Right lobe of liver (tissue), 4 donors: Measurements from ENCODE around the gene MB21D2.

Experiments
- POLR2A ChIP-seq: fragments of 450-650 bp; IDR thresholded peaks from one replicate; pipeline ENCODE4 v1.6.1; 2017; ENCODE audit warnings: antibody characterized with exemption, mild to moderate bottlenecking
- TF ChIP-seq, protein P1 (sequence below), 4 donors: fragments of 200-600 bp in 3 of 4; fragments of 450-650 bp in 1 of 4; IDR thresholded peaks; one replicate each; pipeline versions ENCODE4 v1.5.1 to v1.8.0; 2016 to 2022; ENCODE audit warnings: antibody characterized with exemption in 4 of 4, mild to moderate bottlenecking in 2 of 4
- donor health status: DM: no; HTN: no; CAD: no.
- donor health status: DM: no; HTN: no; CAD: no.
- donor health status: DM: no; HTN: yes; CAD: no.

GRCh38 chr3:192830291-192831110 lies 87.2 kb downstream of the MB21D2 start:
- TF ChIP-seq, protein P1, sequence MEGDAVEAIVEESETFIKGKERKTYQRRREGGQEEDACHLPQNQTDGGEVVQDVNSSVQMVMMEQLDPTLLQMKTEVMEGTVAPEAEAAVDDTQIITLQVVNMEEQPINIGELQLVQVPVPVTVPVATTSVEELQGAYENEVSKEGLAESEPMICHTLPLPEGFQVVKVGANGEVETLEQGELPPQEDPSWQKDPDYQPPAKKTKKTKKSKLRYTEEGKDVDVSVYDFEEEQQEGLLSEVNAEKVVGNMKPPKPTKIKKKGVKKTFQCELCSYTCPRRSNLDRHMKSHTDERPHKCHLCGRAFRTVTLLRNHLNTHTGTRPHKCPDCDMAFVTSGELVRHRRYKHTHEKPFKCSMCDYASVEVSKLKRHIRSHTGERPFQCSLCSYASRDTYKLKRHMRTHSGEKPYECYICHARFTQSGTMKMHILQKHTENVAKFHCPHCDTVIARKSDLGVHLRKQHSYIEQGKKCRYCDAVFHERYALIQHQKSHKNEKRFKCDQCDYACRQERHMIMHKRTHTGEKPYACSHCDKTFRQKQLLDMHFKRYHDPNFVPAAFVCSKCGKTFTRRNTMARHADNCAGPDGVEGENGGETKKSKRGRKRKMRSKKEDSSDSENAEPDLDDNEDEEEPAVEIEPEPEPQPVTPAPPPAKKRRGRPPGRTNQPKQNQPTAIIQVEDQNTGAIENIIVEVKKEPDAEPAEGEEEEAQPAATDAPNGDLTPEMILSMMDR (IDR thresholded peaks at IDR 0.05) = no peak
- TF ChIP-seq POLR2A = no peak
